Muscle layer of colon (tissue), 2 donors: Measurements from ENCODE around the gene LCLAT1.

Source experiments
- H3K27ac ChIP-seq: one replicate; pipeline ENCODE4 v1.7.0; 2013; ENCODE audit warnings: low read depth, mild to moderate bottlenecking, low read length, moderate library complexity
- H3K27me3 ChIP-seq, 2 donors: one replicate each; pipeline ENCODE4 v1.7.0; 2013; ENCODE audit warnings: low read length in 2 of 2, mild to moderate bottlenecking in 2 of 2; ENCODE audit not compliant: insufficient read depth in 2 of 2, control insufficient read depth in 1 of 2
- H3K36me3 ChIP-seq: one replicate; pipeline ENCODE4 v1.7.0; 2013; ENCODE audit warnings: mild to moderate bottlenecking, low read length; ENCODE audit not compliant: insufficient read depth
- H3K4me1 ChIP-seq: one replicate; pipeline ENCODE4 v1.7.0; 2013; ENCODE audit warnings: mild to moderate bottlenecking, low read length; ENCODE audit not compliant: insufficient read depth
- H3K4me3 ChIP-seq, 2 donors: one replicate each; pipeline ENCODE4 v1.7.0; 2013; ENCODE audit warnings: low read length in 2 of 2, low read depth in 1 of 2, mild to moderate bottlenecking in 1 of 2, moderate library complexity in 1 of 2
- H3K9ac ChIP-seq: one replicate; pipeline ENCODE4 v1.7.0; 2013; ENCODE audit warnings: low read length
- H3K9me3 ChIP-seq: one replicate; pipeline ENCODE4 v1.7.0; 2013; ENCODE audit warnings: mild to moderate bottlenecking, low read length
- donor health status: abdominal sarcoma.
- donor health status: Adenocarcinoma of cecum.

Gene LCLAT1

GRCh38 chr2:30427606-30428347 is 19.3 kb upstream of the LCLAT1 start:
- no peaks in the 10 kb centered on the region for H3K4me1 ChIP-seq
- H3K4me3 ChIP-seq: no peak overlapping the region
- H3K27me3 ChIP-seq: no peaks in the 10 kb centered on the region
- no peak overlapping the region for H3K9ac ChIP-seq
- no peaks in the 10 kb centered on the region for H3K9me3 ChIP-seq
- no peaks in the 10 kb centered on the region for H3K36me3 ChIP-seq
- no peak overlapping the region for H3K27ac ChIP-seq

GRCh38 chr2:30428348-30428662 is 18.7 kb upstream of the LCLAT1 start:
- H3K4me3 ChIP-seq: no peak overlapping the region
- H3K27ac ChIP-seq: no peak overlapping the region
- H3K9me3 ChIP-seq: no peaks in the 10 kb centered on the region
- no peaks in the 10 kb centered on the region for H3K36me3 ChIP-seq
- H3K4me1 ChIP-seq: no peaks in the 10 kb centered on the region
- H3K9ac ChIP-seq: no peak overlapping the region
- no peaks in the 10 kb centered on the region for H3K27me3 ChIP-seq

GRCh38 chr2:30428827-30429461 is 18.1 kb upstream of the LCLAT1 start:
- Histone ChIP-seq H3K9ac (no peak overlapping the region), H3K9me3 (no peaks in the 10 kb centered on the region)

GRCh38 chr2:30433541-30434299 is 13.3 kb upstream of the LCLAT1 start:
- no peak overlapping the region for H3K9ac ChIP-seq
- H3K36me3 ChIP-seq: no peaks in the 10 kb centered on the region
- H3K4me1 ChIP-seq: peaks cover 5% of the 10 kb centered on the region
- H3K27ac ChIP-seq: no peak overlapping the region
- no peaks in the 10 kb centered on the region for H3K9me3 ChIP-seq
- H3K27me3 ChIP-seq: no peaks in the 10 kb centered on the region
- H3K4me3 ChIP-seq: no peak overlapping the region

More at GRCh38 chr2:30428827-30429461, 18.1 kb upstream of the LCLAT1 start:
- Histone ChIP-seq H3K27me3 (no peaks in the 10 kb centered on the region), H3K4me3 (no peak overlapping the region), H3K36me3 (no peaks in the 10 kb centered on the region), H3K4me1 (no peaks in the 10 kb centered on the region), H3K27ac (no peak overlapping the region)

- Histone ChIP-seq H3K4me1 (peaks cover 5% of the 10 kb centered on the region), H3K36me3 (no peaks in the 10 kb centered on the region), H3K9ac (no peak overlapping the region), H3K9me3 (no peaks in the 10 kb centered on the region), H3K27ac (no peak overlapping the region), H3K27me3 (no peaks in the 10 kb centered on the region), H3K4me3 (no peak overlapping the region)
Observed at GRCh38 chr2:30434708-30435107, 12.3 kb upstream of the LCLAT1 start.

GRCh38 chr2:30436859-30437435 is 10.1 kb upstream of the LCLAT1 start:
- Histone ChIP-seq H3K9me3 (no peaks in the 10 kb centered on the region), H3K4me1 (peaks cover 5% of the 10 kb centered on the region), H3K27ac (no peak overlapping the region), H3K4me3 (no peak overlapping the region), H3K9ac (no peak overlapping the region), H3K36me3 (no peaks in the 10 kb centered on the region), H3K27me3 (no peaks in the 10 kb centered on the region)

GRCh38 chr2:30437809-30438548 is 9.1 kb upstream of the LCLAT1 start:
- Histone ChIP-seq H3K9ac (no peak overlapping the region), H3K36me3 (no peaks in the 10 kb centered on the region), H3K4me1 (peaks cover 5% of the 10 kb centered on the region), H3K9me3 (no peaks in the 10 kb centered on the region), H3K4me3 (no peak overlapping the region), H3K27me3 (no peaks in the 10 kb centered on the region), H3K27ac (no peak overlapping the region)

GRCh38 chr2:30439296-30439695 is 7.8 kb upstream of the LCLAT1 start:
- Histone ChIP-seq H3K27me3 (no peaks in the 10 kb centered on the region), H3K9ac (no peak overlapping the region), H3K27ac (no peak overlapping the region), H3K4me1 (peaks cover 5% of the 10 kb centered on the region), H3K9me3 (no peaks in the 10 kb centered on the region), H3K36me3 (no peaks in the 10 kb centered on the region), H3K4me3 (no peak overlapping the region)

GRCh38 chr2:30439879-30440278 is 7.2 kb upstream of the LCLAT1 start:
- Histone ChIP-seq H3K4me1 (peaks cover 5% of the 10 kb centered on the region), H3K27ac (no peak overlapping the region), H3K9me3 (no peaks in the 10 kb centered on the region), H3K27me3 (no peaks in the 10 kb centered on the region), H3K4me3 (no peak overlapping the region), H3K9ac (no peak overlapping the region), H3K36me3 (no peaks in the 10 kb centered on the region)

- H3K9me3 ChIP-seq: no peaks in the 10 kb centered on the region
Observed at GRCh38 chr2:30441023-30441422, 6.0 kb upstream of the LCLAT1 start.

DNA sequence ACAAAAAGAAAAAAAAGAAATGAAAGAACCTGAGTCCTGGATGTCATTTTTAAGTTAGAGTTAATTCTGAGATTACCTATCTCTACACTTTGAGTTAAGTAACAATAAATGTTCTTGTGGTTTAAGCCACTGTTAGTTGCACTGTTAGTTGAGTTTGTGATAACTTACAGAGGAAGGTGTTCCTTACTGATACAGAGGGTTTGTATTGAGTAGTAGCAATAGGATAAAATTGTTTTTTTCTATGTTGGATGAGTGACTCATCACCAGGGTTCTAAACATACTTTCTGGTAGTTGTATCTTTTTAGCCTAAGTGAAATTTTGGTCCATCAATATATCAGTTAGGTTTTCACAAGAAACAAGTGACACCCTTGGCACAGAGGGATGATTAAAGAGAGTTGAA is 4.0 kb upstream of the LCLAT1 start:
- Histone ChIP-seq H3K9ac (no peak overlapping the region), H3K4me3 (no peak overlapping the region), H3K27me3 (no peaks in the 10 kb centered on the region), H3K27ac (no peak overlapping the region), H3K4me1 (peaks cover 16% of the 10 kb centered on the region), H3K36me3 (no peaks in the 10 kb centered on the region), H3K9me3 (no peaks in the 10 kb centered on the region)

More at GRCh38 chr2:30441023-30441422, 6.0 kb upstream of the LCLAT1 start:
- Histone ChIP-seq H3K4me3 (no peak overlapping the region), H3K9ac (no peak overlapping the region), H3K4me1 (peaks cover 5% of the 10 kb centered on the region), H3K36me3 (no peaks in the 10 kb centered on the region), H3K27me3 (no peaks in the 10 kb centered on the region), H3K27ac (no peak overlapping the region)
